ENCODE measurements around the gene TRIM33.

Gene TRIM33

DNA sequence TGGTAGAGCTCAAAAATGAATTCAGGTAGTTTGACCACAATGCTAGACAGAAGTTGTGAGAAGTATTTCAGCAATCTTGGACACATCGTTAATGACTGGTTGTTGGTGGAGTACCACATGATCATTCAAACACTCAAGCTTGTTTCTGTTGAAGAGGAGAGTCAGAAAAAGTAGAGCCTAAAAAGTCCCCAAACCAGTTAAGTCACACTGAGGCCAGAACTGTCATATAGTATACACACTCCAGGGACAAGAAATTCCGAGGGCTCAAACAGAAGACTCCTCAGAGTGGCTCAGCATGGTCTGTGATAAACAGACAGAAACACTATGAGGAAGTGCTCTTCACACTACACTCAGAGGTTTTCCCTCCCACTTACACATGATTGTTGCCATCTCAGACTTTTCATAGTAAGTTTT, 5.8 kb downstream of the TRIM33 start:
- no peak for DNase-seq (ENCODE audit: low read depth)
- H3K4me3 ChIP-seq (ENCODE audit: low read depth, low read length) = no peak overlapping the region
- TF ChIP-seq, protein P1, sequence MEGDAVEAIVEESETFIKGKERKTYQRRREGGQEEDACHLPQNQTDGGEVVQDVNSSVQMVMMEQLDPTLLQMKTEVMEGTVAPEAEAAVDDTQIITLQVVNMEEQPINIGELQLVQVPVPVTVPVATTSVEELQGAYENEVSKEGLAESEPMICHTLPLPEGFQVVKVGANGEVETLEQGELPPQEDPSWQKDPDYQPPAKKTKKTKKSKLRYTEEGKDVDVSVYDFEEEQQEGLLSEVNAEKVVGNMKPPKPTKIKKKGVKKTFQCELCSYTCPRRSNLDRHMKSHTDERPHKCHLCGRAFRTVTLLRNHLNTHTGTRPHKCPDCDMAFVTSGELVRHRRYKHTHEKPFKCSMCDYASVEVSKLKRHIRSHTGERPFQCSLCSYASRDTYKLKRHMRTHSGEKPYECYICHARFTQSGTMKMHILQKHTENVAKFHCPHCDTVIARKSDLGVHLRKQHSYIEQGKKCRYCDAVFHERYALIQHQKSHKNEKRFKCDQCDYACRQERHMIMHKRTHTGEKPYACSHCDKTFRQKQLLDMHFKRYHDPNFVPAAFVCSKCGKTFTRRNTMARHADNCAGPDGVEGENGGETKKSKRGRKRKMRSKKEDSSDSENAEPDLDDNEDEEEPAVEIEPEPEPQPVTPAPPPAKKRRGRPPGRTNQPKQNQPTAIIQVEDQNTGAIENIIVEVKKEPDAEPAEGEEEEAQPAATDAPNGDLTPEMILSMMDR (IDR thresholded peaks at IDR 0.05; ENCODE audit: insufficient read depth, low read depth, low read length, missing control alignments) = no peak

DNA sequence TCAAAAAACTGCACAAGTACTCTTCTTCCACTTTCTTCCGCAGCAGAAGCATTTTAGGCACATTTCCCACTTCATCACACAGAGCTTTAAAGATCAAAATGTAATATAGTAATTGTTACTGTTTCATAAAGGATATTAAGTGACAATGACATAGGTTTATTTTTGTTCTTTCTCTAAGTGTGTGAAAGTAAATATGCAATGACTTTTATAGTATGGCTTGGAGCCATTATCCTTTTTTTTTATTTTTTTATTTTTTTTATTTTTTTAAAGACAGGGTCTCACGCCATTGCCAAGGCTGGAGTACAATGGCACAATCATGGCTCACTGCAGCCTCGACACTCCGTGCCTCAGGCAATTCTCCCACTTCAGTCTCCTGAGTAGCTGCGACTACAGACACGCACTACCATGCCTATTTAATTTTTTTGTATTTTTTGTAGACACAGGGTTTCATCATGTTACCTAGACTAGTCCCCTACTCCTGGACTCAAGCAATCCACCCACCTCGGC, 7.0 kb downstream of the TRIM33 start:
- no peak overlapping the region for H3K4me3 ChIP-seq (ENCODE audit: low read depth, low read length)
- TF ChIP-seq, protein P1 (IDR thresholded peaks at IDR 0.05; ENCODE audit: insufficient read depth, low read depth, low read length, missing control alignments) = no peak
- DNase-seq (ENCODE audit: low read depth) = no peak

DNA sequence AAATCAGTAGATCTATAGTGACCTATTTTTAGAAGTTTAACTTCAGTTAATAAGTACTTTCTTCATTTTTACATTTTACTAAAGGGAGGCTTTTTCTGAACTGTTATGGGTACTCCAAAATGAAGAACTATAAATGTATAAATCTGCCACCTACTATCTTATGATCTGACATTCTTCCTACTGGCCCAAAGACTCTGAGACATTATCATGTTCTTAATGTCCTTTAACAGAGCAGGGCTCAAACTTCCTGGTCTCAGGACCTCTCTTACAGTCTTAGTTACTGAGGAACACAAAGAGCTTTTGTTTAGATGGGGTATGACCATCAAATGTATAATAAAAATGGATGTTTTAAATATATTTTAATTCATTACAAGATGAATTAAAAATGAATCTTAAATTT, 8.9 kb downstream of the TRIM33 start:
- TF ChIP-seq, protein P1 (IDR thresholded peaks at IDR 0.05; ENCODE audit: insufficient read depth, low read depth, low read length, missing control alignments) = no peak
- no peak overlapping the region for H3K4me3 ChIP-seq (ENCODE audit: low read depth, low read length)
- DNase-seq (ENCODE audit: low read depth) = no peak

DNA sequence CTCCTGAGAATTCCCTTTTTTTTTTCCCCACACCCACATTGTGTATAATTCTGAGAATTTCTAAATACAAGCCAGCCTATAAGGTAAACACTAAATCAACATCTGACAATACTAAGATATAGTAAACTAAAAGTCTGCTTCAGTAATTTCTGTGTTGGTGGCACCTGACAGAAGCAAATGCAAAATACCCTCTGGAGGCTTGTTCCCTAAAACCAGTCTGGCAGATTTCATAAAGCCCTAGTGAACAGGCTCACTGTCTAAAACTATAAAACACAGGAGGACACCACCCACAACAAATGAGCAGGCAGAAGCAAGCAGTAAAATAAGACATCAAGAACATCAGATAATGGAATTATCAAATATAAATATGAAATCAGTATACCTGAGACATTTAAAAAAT, 11.5 kb downstream of the TRIM33 start:
- TF ChIP-seq, protein P1 (IDR thresholded peaks at IDR 0.05; ENCODE audit: insufficient read depth, low read depth, low read length, missing control alignments) = no peak
- DNase-seq (ENCODE audit: low read depth) = no peak
- H3K4me3 ChIP-seq (ENCODE audit: low read depth, low read length) = no peak overlapping the region

GRCh38 chr1:114496089-114496488, 14.9 kb downstream of the TRIM33 start:
- no peak for DNase-seq (ENCODE audit: low read depth)
- H3K4me3 ChIP-seq (ENCODE audit: low read depth, low read length) = no peak overlapping the region
- TF ChIP-seq, protein P1 (IDR thresholded peaks at IDR 0.05; ENCODE audit: insufficient read depth, low read depth, low read length, missing control alignments) = no peak

DNA sequence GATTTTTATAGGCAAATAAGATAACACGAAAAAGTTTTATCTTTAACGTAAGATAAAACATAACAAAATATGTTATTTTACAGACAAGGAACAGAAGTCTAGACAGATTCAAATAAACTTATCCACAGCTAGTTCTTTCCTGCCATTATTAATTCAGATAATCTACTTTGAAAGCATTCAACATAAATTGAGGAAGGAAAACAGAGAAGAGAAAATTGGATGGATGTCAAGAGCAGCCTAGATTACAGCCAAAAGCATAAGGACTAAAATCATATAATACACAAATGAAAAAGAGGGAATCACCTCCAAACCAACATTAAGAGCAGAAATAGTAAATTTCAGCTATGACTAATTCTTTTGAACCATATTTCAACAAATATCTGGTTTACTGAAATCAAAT, 15.5 kb downstream of the TRIM33 start:
- no peak overlapping the region for H3K4me3 ChIP-seq (ENCODE audit: low read depth, low read length)
- no peak for DNase-seq (ENCODE audit: low read depth)
- TF ChIP-seq, protein P1 (IDR thresholded peaks at IDR 0.05; ENCODE audit: insufficient read depth, low read depth, low read length, missing control alignments) = no peak

DNA sequence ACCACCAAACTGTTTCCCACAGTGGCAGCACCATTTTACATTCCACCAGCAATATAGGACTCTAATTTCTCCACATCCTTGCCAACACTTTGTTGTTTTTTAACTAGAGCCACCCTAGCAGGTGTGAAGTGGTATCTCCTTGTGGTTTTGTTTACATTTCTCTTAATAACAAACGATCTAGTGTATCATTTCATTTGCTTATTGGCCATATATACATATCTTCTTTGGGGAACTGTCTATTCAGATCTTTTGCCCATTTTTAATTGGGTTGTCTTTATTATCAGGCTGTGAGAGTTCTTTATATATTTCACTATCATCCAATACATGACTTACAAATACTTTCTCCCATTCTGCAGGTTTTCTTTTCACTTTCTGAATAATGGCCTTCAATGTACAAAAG, 18.0 kb downstream of the TRIM33 start:
- no peak overlapping the region for H3K4me3 ChIP-seq (ENCODE audit: low read depth, low read length)
- DNase-seq (ENCODE audit: low read depth) = no peak
- TF ChIP-seq, protein P1 (IDR thresholded peaks at IDR 0.05; ENCODE audit: insufficient read depth, low read depth, low read length, missing control alignments) = no peak

All from GM12865 (cell line).